Suprapubic skin (tissue), 4 donors: Measurements from ENCODE around the gene CCDC63.

Experiments
- EP300 ChIP-seq: sonication (generic); formaldehyde crosslinking; IDR thresholded peaks from one replicate; pipeline ENCODE4 v1.6.1; 2017; ENCODE audit warnings: antibody characterized with exemption
- POLR2A ChIP-seq, 2 donors: fragments of 450-650 bp; IDR thresholded peaks; one replicate each; pipeline ENCODE4 v1.6.1; 2017; ENCODE audit warnings: antibody characterized with exemption in 2 of 2, mild to moderate bottlenecking in 2 of 2, moderate library complexity in 2 of 2
- POLR2AphosphoS5 ChIP-seq, 3 donors: sonication (generic); formaldehyde crosslinking; IDR thresholded peaks; one replicate each; pipeline ENCODE4 v1.6.1; 2017; ENCODE audit warnings: antibody characterized with exemption in 3 of 3
- TF ChIP-seq, protein P1 (sequence below), 2 donors: fragments of 200-600 bp in 1 of 2; fragments of 450-650 bp in 1 of 2; sonication (generic) in 1 of 2; IDR thresholded peaks; one replicate each; pipeline ENCODE4 v1.5.1; 2016 to 2019; ENCODE audit warnings: antibody characterized with exemption in 2 of 2, mild to moderate bottlenecking in 1 of 2, moderate library complexity in 1 of 2

GRCh38 chr12:110917467-110917866 is 70.7 kb downstream of the CCDC63 start:
- no peak for TF ChIP-seq POLR2A (IDR thresholded peaks at IDR 0.05)
- TF ChIP-seq, protein P1, sequence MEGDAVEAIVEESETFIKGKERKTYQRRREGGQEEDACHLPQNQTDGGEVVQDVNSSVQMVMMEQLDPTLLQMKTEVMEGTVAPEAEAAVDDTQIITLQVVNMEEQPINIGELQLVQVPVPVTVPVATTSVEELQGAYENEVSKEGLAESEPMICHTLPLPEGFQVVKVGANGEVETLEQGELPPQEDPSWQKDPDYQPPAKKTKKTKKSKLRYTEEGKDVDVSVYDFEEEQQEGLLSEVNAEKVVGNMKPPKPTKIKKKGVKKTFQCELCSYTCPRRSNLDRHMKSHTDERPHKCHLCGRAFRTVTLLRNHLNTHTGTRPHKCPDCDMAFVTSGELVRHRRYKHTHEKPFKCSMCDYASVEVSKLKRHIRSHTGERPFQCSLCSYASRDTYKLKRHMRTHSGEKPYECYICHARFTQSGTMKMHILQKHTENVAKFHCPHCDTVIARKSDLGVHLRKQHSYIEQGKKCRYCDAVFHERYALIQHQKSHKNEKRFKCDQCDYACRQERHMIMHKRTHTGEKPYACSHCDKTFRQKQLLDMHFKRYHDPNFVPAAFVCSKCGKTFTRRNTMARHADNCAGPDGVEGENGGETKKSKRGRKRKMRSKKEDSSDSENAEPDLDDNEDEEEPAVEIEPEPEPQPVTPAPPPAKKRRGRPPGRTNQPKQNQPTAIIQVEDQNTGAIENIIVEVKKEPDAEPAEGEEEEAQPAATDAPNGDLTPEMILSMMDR (IDR thresholded peaks at IDR 0.05) = no peak
- TF ChIP-seq POLR2AphosphoS5 (IDR thresholded peaks at IDR 0.05) = no peak
- no peak for TF ChIP-seq EP300
